Measurements from ENCODE around the gene LSM14B. TPM values are rescaled to one million over a fixed set of nuclear protein-coding genes. Genes with fewer than 3 reads are reported as not detected.
"Not testable (repeated sequence)": the region's sequence is repeated elsewhere in the genome, so short reads cannot be mapped to it uniquely, and the experiment has no call there.

LSM14B gene
- polyA plus RNA-seq, 4 donors, result 52.2 to 61.7 (median 53.4) TPM

DNA sequence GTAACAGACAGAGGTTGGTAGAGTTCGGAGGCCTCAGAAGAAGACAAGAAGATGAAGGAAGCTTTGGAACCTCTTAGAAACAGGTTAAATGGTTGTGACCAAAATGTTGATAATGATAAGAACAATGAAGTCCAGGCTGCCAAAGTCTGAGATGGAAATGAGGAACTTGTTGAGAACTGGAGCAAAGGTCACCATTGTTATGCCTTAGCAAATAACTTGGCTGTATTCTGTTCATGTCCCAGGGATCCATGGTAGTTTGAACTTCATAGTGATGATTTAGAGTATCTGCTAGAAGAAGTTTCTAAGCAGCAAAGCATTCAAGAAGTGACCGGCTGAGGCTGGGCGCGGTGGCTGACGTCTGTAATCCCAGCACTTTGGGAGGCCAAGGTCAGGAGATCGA lies 11.1 kb upstream of the LSM14B start:
- no peak for DNase-seq (ENCODE audit: low read depth in 4 of 4, low spot score in 3 of 4)

DNA sequence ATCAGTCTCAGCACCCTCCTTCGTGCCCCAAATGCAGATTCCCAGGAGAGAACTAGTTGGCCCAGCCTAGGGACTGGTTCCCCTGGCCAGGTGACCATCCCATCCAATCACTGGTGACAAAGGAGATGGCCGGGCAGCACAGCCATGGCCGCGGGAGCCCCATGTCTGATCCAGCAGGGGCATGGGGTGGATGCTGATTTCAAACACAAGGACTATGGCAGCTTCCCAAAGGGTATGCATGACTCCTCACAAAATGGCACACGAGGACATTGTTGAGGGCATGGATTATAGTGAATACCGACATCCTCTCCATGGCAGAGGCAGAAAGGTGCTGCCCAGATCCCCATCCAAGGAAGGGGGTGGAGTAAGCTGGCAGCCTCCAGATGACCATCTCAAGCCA lies 9.9 kb upstream of the LSM14B start:
- DNase-seq (ENCODE audit: low read depth in 4 of 4, low spot score in 3 of 4), result no peak

- DNase-seq (ENCODE audit: low read depth in 4 of 4, low spot score in 3 of 4), result no peak
These were observed 7.4 kb upstream of the LSM14B start for GRCh38 chr20:62114894-62115293.

DNA sequence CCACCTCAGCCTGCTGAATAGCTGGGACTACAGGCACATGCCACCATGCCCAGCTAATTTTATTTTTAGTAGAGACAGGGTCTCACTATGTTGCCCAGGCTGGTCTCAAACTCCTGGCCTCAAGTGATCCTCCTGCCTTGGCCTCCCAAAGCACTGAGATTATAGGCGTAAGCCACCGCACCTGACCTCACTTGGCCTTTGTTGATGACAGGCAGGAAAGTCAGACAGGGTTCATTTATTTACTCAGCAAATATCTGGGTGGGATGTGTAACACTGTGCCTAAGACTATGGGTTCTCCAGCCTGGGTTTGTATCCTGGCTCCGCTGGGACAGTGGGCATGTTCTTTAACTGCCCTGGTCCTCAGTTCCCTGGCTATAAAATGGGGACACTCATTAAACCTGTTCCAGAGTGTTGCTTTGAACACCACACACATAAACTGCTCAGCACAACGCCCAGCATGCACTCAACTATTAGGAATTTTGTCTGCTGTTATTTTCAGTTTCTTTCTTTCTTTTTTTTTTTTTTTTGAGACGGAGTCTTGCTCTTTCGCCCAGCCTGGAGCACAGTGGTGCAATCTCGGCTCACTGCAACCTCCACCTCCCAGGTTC lies 6.4 kb upstream of the LSM14B start:
- DNase-seq (ENCODE audit: low read depth in 4 of 4, low spot score in 3 of 4), result not testable (repeated sequence)

GRCh38 chr20:62116558-62117361 lies 5.5 kb upstream of the LSM14B start:
- DNase-seq (ENCODE audit: low read depth in 4 of 4, low spot score in 3 of 4), result no peak

GRCh38 chr20:62117362-62117646 lies 5.0 kb upstream of the LSM14B start:
- no peak for DNase-seq (ENCODE audit: low read depth in 4 of 4, low spot score in 3 of 4)

DNA sequence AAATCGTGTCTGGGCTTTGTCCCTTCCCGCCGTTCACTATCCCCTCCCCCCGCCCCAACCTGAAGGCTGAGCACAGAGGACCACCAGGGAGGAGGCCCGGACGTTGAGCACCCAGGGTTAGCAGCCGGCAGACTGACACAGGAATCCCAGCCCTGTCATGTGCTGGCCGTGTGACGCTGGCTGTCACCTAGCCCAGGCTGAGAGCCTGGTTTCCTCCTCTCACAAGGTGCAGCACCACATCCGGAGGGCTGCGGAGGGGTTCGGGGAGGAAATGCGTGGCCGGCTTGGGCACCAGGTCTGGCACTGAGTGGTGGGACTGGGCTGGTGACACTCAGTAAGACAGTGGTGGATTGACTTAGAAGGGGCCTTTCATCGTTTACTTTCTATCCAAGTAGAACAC lies 4.6 kb upstream of the LSM14B start:
- no peak for DNase-seq (ENCODE audit: low read depth in 4 of 4, low spot score in 3 of 4)

DNA sequence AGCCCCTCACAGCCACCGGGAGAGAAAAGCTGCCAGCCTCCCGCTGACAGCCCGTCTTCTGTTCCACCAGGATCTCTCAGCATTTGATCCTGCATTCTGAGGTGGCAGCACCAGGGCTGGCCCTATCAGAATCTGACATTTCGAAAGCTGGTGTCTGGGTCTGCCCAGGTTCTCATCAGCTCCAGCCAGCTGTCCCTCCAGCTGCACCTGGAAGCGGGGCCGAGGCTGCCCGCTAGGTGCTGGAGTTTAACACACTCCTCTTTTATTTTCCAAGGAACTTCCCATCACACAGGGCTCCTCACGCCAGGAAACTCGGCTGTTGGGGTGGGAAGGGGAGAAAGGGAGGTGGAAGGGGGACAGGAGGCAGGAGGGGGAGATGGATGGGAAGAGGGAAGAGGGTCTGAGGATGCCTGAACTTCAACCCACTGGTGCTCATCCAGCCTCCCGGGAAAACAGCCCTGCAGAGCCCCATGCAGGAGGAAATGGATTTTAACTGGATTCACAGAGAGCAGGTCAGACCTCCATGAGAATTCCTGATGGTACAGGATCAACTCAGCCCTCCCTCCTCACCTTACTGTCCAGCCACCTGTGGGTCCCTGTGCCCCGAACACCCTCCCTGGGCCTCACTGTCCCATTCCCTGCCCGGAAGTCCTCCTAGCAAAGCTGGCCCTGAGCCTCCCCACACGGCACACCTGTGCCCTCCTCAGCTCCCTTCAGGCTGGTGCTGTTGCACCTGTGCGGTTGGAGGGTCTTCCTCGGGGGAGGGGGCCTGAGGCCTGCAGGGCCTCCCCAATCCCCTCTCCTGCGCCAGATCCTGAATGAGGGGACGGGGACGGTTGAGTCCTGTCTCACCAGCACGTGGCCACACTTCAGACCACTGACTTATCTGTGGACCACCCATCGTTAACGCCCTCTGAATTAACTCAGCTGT lies 3.9 kb upstream of the LSM14B start:
- no peak for DNase-seq (ENCODE audit: low read depth in 4 of 4, low spot score in 3 of 4)

DNA sequence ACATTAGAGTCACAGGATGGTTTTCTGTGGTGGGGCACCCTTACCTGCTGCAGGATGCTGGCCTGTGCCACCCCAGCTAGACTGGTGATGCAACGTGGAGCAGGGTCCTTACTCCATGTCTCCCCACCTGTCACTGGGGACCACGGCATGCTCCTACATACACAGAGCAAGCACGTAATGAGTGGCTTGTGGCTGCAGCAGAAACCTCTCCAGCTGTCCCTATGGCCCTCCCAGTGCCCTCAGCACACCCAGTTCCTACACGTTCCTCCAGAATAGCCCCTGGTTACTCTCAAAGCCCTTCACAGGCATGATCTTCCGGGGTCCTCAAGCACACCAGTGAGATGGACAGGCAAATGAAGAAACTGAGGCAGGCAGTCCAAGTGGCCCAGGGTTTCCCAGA lies 3.2 kb upstream of the LSM14B start:
- no peak for DNase-seq (ENCODE audit: low read depth in 4 of 4, low spot score in 3 of 4)

- DNase-seq (ENCODE audit: low read depth in 4 of 4, low spot score in 3 of 4), result no peak
These were observed 2.5 kb upstream of the LSM14B start for GRCh38 chr20:62119591-62120364.

DNA sequence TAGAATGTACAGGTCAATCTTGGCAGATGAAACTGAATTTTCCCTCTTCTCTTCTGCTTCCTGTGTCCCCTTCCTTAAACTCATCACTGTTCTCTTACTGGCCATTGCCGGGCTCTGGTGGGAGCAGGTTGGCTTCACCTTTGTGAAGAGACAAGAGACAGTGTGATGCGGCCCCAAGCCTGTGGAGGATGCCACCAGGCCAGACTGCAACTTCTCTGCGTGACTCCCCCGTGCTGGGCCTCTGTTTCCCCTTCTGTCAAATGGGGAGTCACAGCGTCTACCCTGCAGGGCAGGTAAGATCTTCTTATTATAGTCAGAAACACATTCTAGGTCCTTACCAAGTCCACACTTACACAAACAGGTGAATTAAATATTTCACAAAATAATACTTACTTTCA lies 1.9 kb upstream of the LSM14B start:
- no peak for DNase-seq (ENCODE audit: low read depth in 4 of 4, low spot score in 3 of 4)

DNA sequence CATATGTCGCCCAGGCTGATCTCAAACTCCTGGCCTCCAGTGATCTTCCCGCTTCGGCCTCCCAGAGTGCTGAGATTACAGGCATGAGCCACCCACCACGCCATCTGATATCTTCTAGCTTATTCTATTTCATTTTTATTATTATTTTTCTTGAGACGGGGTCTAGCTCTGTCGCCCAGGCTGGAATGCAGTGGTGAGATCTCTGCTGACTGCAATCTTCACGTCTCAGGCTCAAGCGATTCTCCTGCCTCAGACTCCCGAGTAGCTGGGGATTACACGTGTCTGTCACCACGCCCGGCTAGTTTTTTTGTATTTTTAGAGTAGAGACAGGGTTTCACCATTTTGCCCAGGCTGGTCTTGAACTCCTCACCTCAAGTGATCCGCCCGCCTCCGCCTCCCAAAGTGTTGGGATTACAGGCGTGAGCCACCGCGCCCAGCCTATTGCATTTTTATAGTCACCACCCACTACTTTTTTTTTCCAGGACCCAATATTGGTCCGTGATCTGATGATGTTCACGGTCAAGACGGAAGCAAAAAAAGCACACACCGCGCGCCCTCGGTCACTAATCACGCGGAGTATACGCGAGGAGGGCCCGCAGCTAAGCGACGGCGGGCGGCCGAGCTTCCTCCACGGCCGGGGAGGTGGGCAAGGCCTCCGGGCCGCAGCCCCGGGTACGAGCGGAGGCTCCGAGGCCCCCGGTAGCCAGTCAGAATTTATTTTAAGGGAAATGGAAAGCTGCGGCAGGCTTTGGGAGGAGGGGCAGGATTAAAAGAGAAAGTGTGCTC lies 1.1 kb upstream of the LSM14B start:
- no peak for DNase-seq (ENCODE audit: low read depth in 4 of 4, low spot score in 3 of 4)

- no peak for DNase-seq (ENCODE audit: low read depth in 4 of 4, low spot score in 3 of 4)
These were observed 577 bp downstream of the LSM14B start for GRCh38 chr20:62122654-62123449.

DNA sequence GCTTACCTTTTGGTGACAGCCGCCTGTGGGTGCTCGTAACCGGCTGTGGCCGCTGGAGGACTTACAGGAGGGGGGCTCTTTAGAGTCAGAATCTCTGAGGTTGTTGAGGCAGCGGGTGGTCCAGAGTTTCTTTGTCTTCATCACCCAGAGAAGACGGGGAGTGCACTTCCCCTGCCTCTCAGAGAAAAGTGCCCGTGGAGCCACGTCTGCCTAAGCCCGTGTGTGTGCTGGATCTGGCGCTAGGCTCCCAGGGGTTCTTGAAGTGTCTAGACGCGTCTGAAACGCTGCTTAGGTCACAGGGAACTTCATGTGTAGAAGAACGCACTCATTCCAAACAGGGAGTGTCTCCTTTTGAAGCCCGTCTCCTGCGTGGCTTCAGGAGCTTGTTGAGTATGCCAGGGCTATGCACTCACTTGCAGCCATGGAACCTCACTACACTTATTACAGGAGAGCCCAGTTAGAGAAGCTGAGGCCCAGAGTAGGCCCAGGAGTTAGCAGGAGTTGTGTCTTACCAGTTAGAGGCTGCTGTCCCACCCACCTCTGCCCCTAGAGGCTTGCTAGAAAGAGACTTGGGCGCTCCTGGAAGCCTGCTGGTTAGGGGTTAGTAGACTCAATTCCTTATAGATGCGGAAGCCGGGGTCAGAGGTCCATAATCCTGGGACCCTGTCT lies 1.3 kb downstream of the LSM14B start:
- DNase-seq (ENCODE audit: low read depth in 4 of 4, low spot score in 3 of 4), result no peak

DNA sequence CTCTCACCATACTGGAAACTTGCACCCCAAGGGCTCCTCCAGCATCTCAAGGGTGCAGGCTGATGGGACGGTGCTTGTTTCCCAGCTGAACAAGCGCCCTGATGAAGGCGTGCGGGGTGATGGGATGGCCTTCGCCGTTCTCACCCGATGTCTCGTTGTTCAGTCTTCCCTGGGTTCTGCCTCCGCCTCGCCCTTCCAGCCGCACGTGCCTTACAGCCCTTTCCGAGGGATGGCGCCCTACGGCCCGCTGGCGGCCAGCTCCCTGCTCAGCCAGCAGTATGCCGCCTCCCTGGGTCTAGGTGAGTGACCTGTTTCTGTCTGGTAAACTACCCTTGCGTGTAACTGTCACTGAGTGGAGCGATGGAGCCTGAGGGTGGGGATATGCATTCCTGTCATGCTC lies 3.9 kb downstream of the LSM14B start:
- DNase-seq (ENCODE audit: low read depth in 4 of 4, low spot score in 3 of 4), result no peak

GRCh38 chr20:62127799-62128198 lies 5.5 kb downstream of the LSM14B start:
- no peak for DNase-seq (ENCODE audit: low read depth in 4 of 4, low spot score in 3 of 4)

DNA sequence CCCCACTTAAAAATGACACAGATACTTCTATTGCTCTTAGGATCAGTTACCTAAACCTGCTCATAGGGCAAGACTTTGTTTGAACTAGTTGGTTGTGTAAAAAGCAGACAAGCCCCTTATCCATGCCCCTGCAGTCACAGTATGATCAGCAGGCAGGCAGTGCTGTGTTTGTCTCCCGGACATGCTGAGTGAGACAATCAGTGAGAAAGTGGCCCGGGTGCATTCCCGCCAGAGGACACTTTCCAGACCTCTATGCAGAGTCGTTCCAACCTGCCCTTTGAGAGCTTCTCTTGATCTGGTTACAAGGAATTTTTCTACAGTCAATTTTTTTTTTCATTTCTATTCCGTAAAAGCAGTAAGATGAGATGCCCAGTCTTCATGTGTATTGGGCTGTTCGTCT lies 6.2 kb downstream of the LSM14B start:
- no peak for DNase-seq (ENCODE audit: low read depth in 4 of 4, low spot score in 3 of 4)

DNA sequence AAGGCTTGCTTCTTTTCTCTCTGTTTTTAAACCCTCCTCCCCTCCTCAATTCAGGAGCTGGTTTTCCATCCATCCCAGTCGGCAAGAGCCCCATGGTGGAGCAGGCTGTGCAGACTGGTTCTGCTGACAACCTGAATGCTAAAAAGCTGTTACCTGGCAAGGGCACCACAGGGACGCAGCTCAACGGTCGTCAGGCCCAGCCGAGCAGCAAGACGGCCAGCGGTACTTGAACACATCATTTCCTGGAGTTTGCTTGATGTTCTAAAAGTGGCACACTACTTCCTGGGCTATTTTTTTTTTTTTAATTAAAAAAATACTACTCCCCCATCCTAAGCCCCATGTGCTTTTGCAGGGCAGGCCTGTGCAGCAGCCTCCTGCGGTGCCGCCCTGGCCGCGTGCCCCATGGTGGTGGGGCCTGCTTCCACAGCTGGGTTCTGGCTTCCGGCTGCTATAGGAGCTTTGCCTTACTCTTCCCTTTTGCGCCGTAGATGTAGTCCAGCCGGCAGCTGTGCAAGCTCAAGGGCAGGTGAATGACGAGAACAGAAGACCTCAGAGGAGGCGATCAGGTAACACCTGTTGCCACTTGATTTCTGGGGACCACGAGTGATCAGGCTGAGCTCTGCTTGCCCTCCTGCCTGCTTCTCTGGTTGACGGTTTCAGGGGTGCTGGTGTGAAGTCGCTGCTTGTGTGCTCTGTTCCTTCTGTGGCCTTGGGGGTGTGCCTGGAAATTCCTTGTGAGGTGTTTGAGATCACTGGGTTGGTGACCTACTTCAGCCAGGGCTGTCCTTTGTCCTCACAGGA lies 7.7 kb downstream of the LSM14B start:
- no peak for DNase-seq (ENCODE audit: low read depth in 4 of 4, low spot score in 3 of 4)

All from left renal pelvis (tissue), 4 donors.